DOHH2 (cell line): ENCODE results near the gene INSC.

Experiments
- EZH2phosphoT487 ChIP-seq: fragments of 200-600 bp; sonication (generic); IDR thresholded peaks from 2 replicates; pipeline ENCODE4 v1.6.1; 2017; ENCODE audit warnings: borderline replicate concordance, mild to moderate bottlenecking, antibody characterized with exemption, low read length, moderate library complexity, mixed read lengths
- TF ChIP-seq, protein P1 (sequence below): fragments of 200-600 bp; sonication (generic); IDR thresholded peaks from one replicate; pipeline ENCODE4 v1.5.1; 2014; ENCODE audit warnings: antibody characterized with exemption, mild to moderate bottlenecking, low read depth, low read length; ENCODE audit not compliant: poor library complexity, severe bottlenecking

DNA sequence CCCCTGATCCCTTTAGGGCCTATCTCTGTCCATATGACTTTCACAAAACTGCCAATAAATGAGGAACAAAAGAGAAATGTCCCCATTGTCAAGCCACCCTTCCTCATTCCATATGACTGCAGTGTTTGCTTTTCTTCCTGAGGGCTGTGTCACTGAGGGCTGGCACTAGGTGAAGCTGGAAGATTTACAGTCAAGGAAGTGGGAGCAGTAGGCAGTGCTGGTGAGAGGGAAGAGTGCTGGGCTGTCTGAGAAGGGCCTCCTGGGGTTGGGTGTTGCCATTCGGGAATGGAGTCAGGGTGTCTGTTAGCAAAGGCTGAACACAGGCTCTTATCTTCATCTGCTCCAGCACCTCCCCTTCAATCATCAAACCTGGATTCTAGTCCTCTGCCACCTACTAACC lies 30.9 kb downstream of the INSC start:
- TF ChIP-seq, protein P1, sequence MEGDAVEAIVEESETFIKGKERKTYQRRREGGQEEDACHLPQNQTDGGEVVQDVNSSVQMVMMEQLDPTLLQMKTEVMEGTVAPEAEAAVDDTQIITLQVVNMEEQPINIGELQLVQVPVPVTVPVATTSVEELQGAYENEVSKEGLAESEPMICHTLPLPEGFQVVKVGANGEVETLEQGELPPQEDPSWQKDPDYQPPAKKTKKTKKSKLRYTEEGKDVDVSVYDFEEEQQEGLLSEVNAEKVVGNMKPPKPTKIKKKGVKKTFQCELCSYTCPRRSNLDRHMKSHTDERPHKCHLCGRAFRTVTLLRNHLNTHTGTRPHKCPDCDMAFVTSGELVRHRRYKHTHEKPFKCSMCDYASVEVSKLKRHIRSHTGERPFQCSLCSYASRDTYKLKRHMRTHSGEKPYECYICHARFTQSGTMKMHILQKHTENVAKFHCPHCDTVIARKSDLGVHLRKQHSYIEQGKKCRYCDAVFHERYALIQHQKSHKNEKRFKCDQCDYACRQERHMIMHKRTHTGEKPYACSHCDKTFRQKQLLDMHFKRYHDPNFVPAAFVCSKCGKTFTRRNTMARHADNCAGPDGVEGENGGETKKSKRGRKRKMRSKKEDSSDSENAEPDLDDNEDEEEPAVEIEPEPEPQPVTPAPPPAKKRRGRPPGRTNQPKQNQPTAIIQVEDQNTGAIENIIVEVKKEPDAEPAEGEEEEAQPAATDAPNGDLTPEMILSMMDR, result no peak
- TF ChIP-seq EZH2phosphoT487, result no peak
